ENCODE results near the gene SYT17.
A peak's percentile ranks its signal among the peaks of the same experiment; 100 is the strongest.

Gene SYT17

GRCh38 chr16:19242987-19243575, 75.0 kb downstream of the SYT17 start:
- DNase-seq, result no peak

- DNase-seq, result no peak
Observed at GRCh38 chr16:19245326-19245925, 77.4 kb downstream of the SYT17 start.

- DNase-seq, result no peak
Observed at GRCh38 chr16:19252904-19253303, 84.9 kb downstream of the SYT17 start.

GRCh38 chr16:19254611-19255010, 86.6 kb downstream of the SYT17 start:
- DNase-seq, result no peak

- DNase-seq, result no peak
Observed at GRCh38 chr16:19264123-19264673, 96.2 kb downstream of the SYT17 start.

- no peak for DNase-seq
Observed at GRCh38 chr16:19265380-19265930, 97.4 kb downstream of the SYT17 start.

- no peak for DNase-seq
Observed at GRCh38 chr16:19266774-19267173, 98.7 kb downstream of the SYT17 start.

- no peak for DNase-seq
Observed at GRCh38 chr16:19269098-19269497, 101.1 kb downstream of the SYT17 start.

- DNase-seq, result peak in 4 of 51 donors; percentile 9 to 32 (median 12)
Observed at GRCh38 chr16:19274165-19274797, 106.2 kb downstream of the SYT17 start.

GRCh38 chr16:19278403-19278802, 110.4 kb downstream of the SYT17 start:
- no peak for DNase-seq

- no peak for DNase-seq
Observed at GRCh38 chr16:19281246-19281645, 113.2 kb downstream of the SYT17 start.

GRCh38 chr16:19282101-19282500, 114.1 kb downstream of the SYT17 start:
- DNase-seq, result no peak

GRCh38 chr16:19283637-19284036, 115.6 kb downstream of the SYT17 start:
- DNase-seq, result no peak

- DNase-seq, result peak in 26 of 51 donors; percentile 1 to 79 (median 29)
Observed at GRCh38 chr16:19284207-19284606, 116.2 kb downstream of the SYT17 start.

GRCh38 chr16:19285431-19285830, 117.4 kb downstream of the SYT17 start, which contains the start of gene CLEC19A:
Gene CLEC19A, plus strand, starts transcription at chr16:19285731. Its CDS starts 121 bp downstream, at chr16:19285852.
- no peak for DNase-seq

GRCh38 chr16:19286827-19287226, 118.8 kb downstream of the SYT17 start:
- no peak for DNase-seq

- DNase-seq, result no peak
Observed at GRCh38 chr16:19287241-19287640, 119.2 kb downstream of the SYT17 start.

GRCh38 chr16:19288872-19289799, 121.1 kb downstream of the SYT17 start:
- no peak for DNase-seq

- DNase-seq, result peak in 12 of 51 donors; percentile 4 to 35 (median 15)
Observed at GRCh38 chr16:19289811-19290485, 121.9 kb downstream of the SYT17 start.

- DNase-seq, result no peak
Observed at GRCh38 chr16:19290860-19291259, 122.8 kb downstream of the SYT17 start.

GRCh38 chr16:19291475-19291874, 123.4 kb downstream of the SYT17 start:
- DNase-seq, result peak in 14 of 51 donors; percentile 1 to 57 (median 10)
